NCI-H748 (cell line): ENCODE results near the gene FOXP1.

Experiments used
- DNase-seq: peaks from one replicate; lab custom pipeline; 2025; ENCODE audit not compliant: unreplicated experiment; lab: John Stamatoyannopoulos, UW

The FOXP1 gene

GRCh38 chr3:70905491-70905890 is 678.0 kb downstream of the FOXP1 start:
- DNase-seq, result no peak
